ENCODE results near the gene WWP2. TPM values are rescaled to one million over a fixed set of nuclear protein-coding genes. Genes with fewer than 3 reads are reported as not detected.
"Not testable (repeated sequence)": the region's sequence is repeated elsewhere in the genome, so short reads cannot be mapped to it uniquely, and the experiment has no call there.

Gene WWP2
- total RNA-seq, 1 experiment from 2014 or later, result 40.2 TPM

DNA sequence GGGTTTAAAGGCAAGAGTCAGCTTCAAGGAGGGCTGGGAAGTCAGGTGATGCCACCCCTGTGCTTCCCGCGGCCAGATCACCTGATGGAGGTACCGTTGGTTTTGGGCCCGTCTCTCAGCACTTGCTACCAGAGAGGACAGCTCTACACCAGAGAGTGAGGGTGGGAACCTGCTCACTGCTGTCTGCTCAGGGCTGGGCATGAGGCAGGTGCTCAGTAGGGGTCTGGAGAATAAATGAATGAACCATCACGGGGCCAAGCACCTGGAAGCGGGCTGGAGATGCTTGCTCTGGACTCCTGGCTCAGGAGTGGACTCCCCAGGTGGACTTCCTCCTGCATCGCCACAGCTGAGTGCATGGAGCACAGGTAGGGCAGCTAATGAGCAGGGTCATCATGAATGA is 210.0 kb downstream of the WWP2 start:
- not testable (repeated sequence) for H3K79me1 ChIP-seq (ENCODE audit: insufficient read depth, low read depth, low read length, poor library complexity, severe bottlenecking); H3K27me3 Mint-ChIP-seq (ENCODE audit: low read depth); H3T11ph ChIP-seq (ENCODE audit: low read length); H3K4me1 Mint-ChIP-seq; H3K9ac ChIP-seq (ENCODE audit: extremely low read depth, insufficient read length, low read length); H3K4me1 ChIP-seq (ENCODE audit: insufficient read depth, low read length); H2BK20ac ChIP-seq (ENCODE audit: low read depth, low read length, poor library complexity, severe bottlenecking); H4K20me1 ChIP-seq (ENCODE audit: control insufficient read depth, insufficient read depth, insufficient read length); H3K23me2 ChIP-seq (ENCODE audit: insufficient read length, low read depth, low read length, poor library complexity, severe bottlenecking); H2BK120ac ChIP-seq (ENCODE audit: low read depth, low read length, poor library complexity, severe bottlenecking); H3K23ac ChIP-seq (ENCODE audit: insufficient read length, low read depth, low read length); H3K4ac ChIP-seq (ENCODE audit: low read depth, low read length); H3K36me3 Mint-ChIP-seq (ENCODE audit: insufficient read depth in 1 of 3, low read depth in 3 of 3); H4K91ac ChIP-seq (ENCODE audit: insufficient read length, low read depth, low read length); H4K5ac ChIP-seq (ENCODE audit: insufficient read length, low read depth, low read length); H3K14ac ChIP-seq (ENCODE audit: insufficient read depth, low read length); H4K8ac ChIP-seq (replicated peaks; ENCODE audit: insufficient read length, low read depth, low read length); H2AFZ ChIP-seq (ENCODE audit: low read length); H2BK5ac ChIP-seq (ENCODE audit: insufficient read length, low read length); H3K27ac Mint-ChIP-seq; H2AK5ac ChIP-seq (ENCODE audit: insufficient read length, low read length); H3K27ac ChIP-seq (ENCODE audit: insufficient read length, low read depth, low read length); H3K9me3 Mint-ChIP-seq; H3K79me2 ChIP-seq (ENCODE audit: insufficient read depth, low read length); H2BK12ac ChIP-seq (ENCODE audit: insufficient read length, low read depth, low read length); DNase-seq; H3K4me2 ChIP-seq (ENCODE audit: insufficient read depth, insufficient read length, low read length); H3K4me3 Mint-ChIP-seq; H3K56ac ChIP-seq (ENCODE audit: insufficient read length, low read depth, low read length); H3K18ac ChIP-seq (ENCODE audit: insufficient read length, low read depth, low read length); H3K27me3 ChIP-seq (ENCODE audit: insufficient read depth, low read length); H3K9me3 ChIP-seq (ENCODE audit: control insufficient read depth, low read depth, low read length); H2BK15ac ChIP-seq (ENCODE audit: low read depth, low read length)
- WGBS (ENCODE audit: extremely low coverage, insufficient read length, low lambda C conversion rate), result no CpG with 5 or more reads among the region's 7 CpGs

Measured in H9 (cell line).